HepG2 (cell line): ENCODE data around the gene LDLRAD2. TPM values are rescaled to one million over a fixed set of nuclear protein-coding genes. Genes with fewer than 3 reads are reported as not detected.

Source experiments
- ATAC-seq: fragments of 200-7000 bp; cut with Tn5 transposase; 3 replicates; pipeline ENCODE4 v1.9.1; 2020; ENCODE audit warnings: mild to moderate bottlenecking, moderate library complexity
- BruUV-seq: library from RNA; stranded (reverse); fragments of 400-500 nt; replicated peaks from 2 replicates; lab custom pipeline; 2021; lab: Mats Ljungman, UMichigan
- CTCF ChIA-PET: fragments of 300-600 bp; formaldehyde crosslinking; extraction: SDS; loops from one replicate; lab custom pipeline; 2021; ENCODE audit warnings: low total read pairs, inconsistent platforms, low intra/inter-chr PET ratio; lab: Yijun Ruan, JAX
- POLR2A ChIA-PET: fragments of 350-600 bp; sonication (Branson Sonifier 250); formaldehyde crosslinking; loops from one replicate; lab custom pipeline; 2020; ENCODE audit warnings: antibody characterized with exemption, inconsistent platforms; lab: Yijun Ruan, JAX
- DNase-seq: peaks from one replicate; pipeline ENCODE4 v3.0.0-alpha.2; 2015; ENCODE audit warnings: low spot score
- FAIRE-seq: peaks from 3 replicates; lab custom pipeline; 2011; peaks lifted over from hg19 to GRCh38; lab: Jason Lieb, UNC
- H2AFZ ChIP-seq: one replicate; pipeline ENCODE4 v1.6.1; 2011; ENCODE audit warnings: low read length, inconsistent platforms
- H3K27ac ChIP-seq: fragments of 300-600 bp; 3 replicates; pipeline ENCODE4 v1.8.0; 2011; ENCODE audit warnings: mixed run types, mild to moderate bottlenecking, mixed read lengths, low read length, inconsistent platforms; ENCODE audit not compliant: insufficient read depth; ENCODE audit errors: extremely low read length
- H3K27me3 ChIP-seq, 2 experiments: fragments of 200-600 bp in 1 of 2; 2 replicates in 1 of 2; 3 replicates in 1 of 2; pipeline versions ENCODE4 v1.6.0 to v1.8.0; 2011; ENCODE audit warnings: low read length in 2 of 2, mild to moderate bottlenecking in 2 of 2, moderate library complexity in 2 of 2, inconsistent platforms in 1 of 2; ENCODE audit not compliant: insufficient read depth in 2 of 2, control insufficient read depth in 1 of 2
- H3K36me3 ChIP-seq, 2 experiments: fragments of 200-600 bp in 1 of 2; replicated peaks in 1 of 2; 2 replicates in 1 of 2; 3 replicates in 1 of 2; pipeline versions ENCODE4 v1.5.1 to v1.8.0; 2011; ENCODE audit warnings: low read length in 2 of 2, inconsistent platforms in 1 of 2; ENCODE audit not compliant: insufficient read depth in 2 of 2, control insufficient read depth in 1 of 2
- H3K4me1 ChIP-seq: 2 replicates; pipeline ENCODE4 v1.5.1; 2012; ENCODE audit warnings: low read length, inconsistent platforms; ENCODE audit not compliant: insufficient read depth
- H3K4me2 ChIP-seq: 2 replicates; pipeline ENCODE4 v1.6.0; 2011; ENCODE audit warnings: low read depth, low read length, inconsistent platforms
- H3K4me3 ChIP-seq, 3 experiments: fragments of 200-600 bp in 1 of 3; sonication (generic), shearing (Covaris generic) in 1 of 3; replicated peaks in 1 of 3; 2 replicates each; pipeline ENCODE4 v1.5.1; 2011 to 2016; ENCODE audit warnings: low read length in 3 of 3, inconsistent platforms in 2 of 3, low read depth in 2 of 3, mild to moderate bottlenecking in 2 of 3, control low read depth in 1 of 3, mixed read lengths in 1 of 3; ENCODE audit not compliant: insufficient read depth in 1 of 3
- H3K79me2 ChIP-seq: one replicate; pipeline ENCODE4 v1.6.1; 2011; ENCODE audit warnings: low read length, inconsistent platforms; ENCODE audit not compliant: insufficient read depth
- H3K9ac ChIP-seq: 2 replicates; pipeline ENCODE4 v1.6.0; 2011; ENCODE audit warnings: mild to moderate bottlenecking, low read depth, low read length, inconsistent platforms; ENCODE audit not compliant: insufficient read depth
- H3K9me3 ChIP-seq: 2 replicates; pipeline ENCODE4 v1.5.1; 2012; ENCODE audit warnings: mild to moderate bottlenecking, low read length
- H4K20me1 ChIP-seq: 2 replicates; pipeline ENCODE4 v1.6.0; 2011; ENCODE audit warnings: inconsistent platforms, mild to moderate bottlenecking, low read length, moderate library complexity; ENCODE audit not compliant: insufficient read depth
- CBX2 ChIP-seq, 2 experiments: fragments of 200-600 bp in 1 of 2; sonication (generic); formaldehyde crosslinking in 1 of 2; IDR thresholded peaks; 2 replicates each; pipeline versions ENCODE4 v1.7.0 to v1.8.1; 2018 to 2022; ENCODE audit warnings: low read depth in 2 of 2, low read length in 1 of 2, mild to moderate bottlenecking in 1 of 2, missing genetic modification reagents in 1 of 2
- FOSL2 ChIP-seq: sonication (generic); formaldehyde crosslinking; IDR thresholded peaks from 2 replicates; pipeline ENCODE4 v1.4.0; 2020; ENCODE audit warnings: missing genetic modification reagents
- FOXK1 ChIP-seq: sonication (generic); formaldehyde crosslinking; IDR thresholded peaks from 2 replicates; pipeline ENCODE4 v1.4.0; 2020; ENCODE audit warnings: low read depth, missing genetic modification reagents, borderline replicate concordance
- TP53 ChIP-seq: sonication (generic); formaldehyde crosslinking; conservative IDR thresholded peaks from 2 replicates; pipeline ENCODE4 v1.4.0; 2020; ENCODE audit warnings: missing genetic modification reagents
- ZBTB1 ChIP-seq: sonication (generic); formaldehyde crosslinking; IDR thresholded peaks from 2 replicates; pipeline ENCODE4 v1.4.0; 2020; ENCODE audit warnings: missing genetic modification reagents, borderline replicate concordance
- ZBTB38 ChIP-seq: sonication (generic); formaldehyde crosslinking; IDR thresholded peaks from 2 replicates; pipeline ENCODE4 v1.5.1; 2020; ENCODE audit warnings: mild to moderate bottlenecking, missing genetic modification reagents
- ZNF224 ChIP-seq: sonication (generic); formaldehyde crosslinking; IDR thresholded peaks from 2 replicates; pipeline ENCODE4 v1.5.0; 2020; ENCODE audit warnings: mild to moderate bottlenecking, missing genetic modification reagents
- ZNF709 ChIP-seq: sonication (generic); formaldehyde crosslinking; IDR thresholded peaks from 2 replicates; pipeline ENCODE4 v1.5.0; 2020; ENCODE audit warnings: mild to moderate bottlenecking, missing genetic modification reagents
- ZSCAN12 ChIP-seq: sonication (generic); formaldehyde crosslinking; IDR thresholded peaks from 2 replicates; pipeline ENCODE4 v1.9.0; 2021; ENCODE audit warnings: mild to moderate bottlenecking, missing genetic modification reagents
- WGBS: methylation state at CpG from one replicate; pipeline ENCODE4 v1.1.6; 2017; ENCODE audit warnings: low lambda C conversion rate; 5-methylcytosine and 5-hydroxymethylcytosine counted together
- in situ Hi-C: cut with HindIII; loops from 2 replicates; pipeline ENCODE4 v1.10.0; 2017; ENCODE audit warnings: low pct_unique_long_range_greater_than_20kb; ENCODE audit not compliant: extremely low pct_ligation_motif_present
- intact Hi-C: fragments of 100-400 bp; cut with micrococcal nuclease; formaldehyde crosslinking; loops from one replicate; pipeline ENCODE4 v1.10.0; 2022; ENCODE audit not compliant: unreplicated experiment
- polyA plus RNA-seq, 8 experiments: library from polyadenylated mRNA; depleted of rRNA in 3 of 8; stranded (reverse) in 7 of 8; unstranded in 1 of 8; fragments of >200 nt; fragmentation: Illumina TruSeq in 4 of 8; extraction: Trizol in 4 of 8; gene quantifications; 2 replicates each; pipeline versions ENCODE4 v1.2.1 to v1.2.3, GENCODE V29; 2011 to 2016; ENCODE audit warnings: low read depth in 4 of 8, missing spikeins in 1 of 8, mixed read lengths in 1 of 8; ENCODE audit not compliant: insufficient read depth in 1 of 8
- total RNA-seq, 5 experiments: library from RNA; depleted of rRNA; stranded (reverse); fragments of >200 nt; fragmentation: Illumina TruSeq; extraction: Trizol; gene quantifications; 2 replicates each; pipeline ENCODE4 v1.2.3, GENCODE V29; 2016; ENCODE audit warnings: low read depth in 1 of 5
- TF ChIP-seq, protein P1 (sequence below): sonication (generic); formaldehyde crosslinking; IDR thresholded peaks from 2 replicates; pipeline ENCODE4 v1.4.0; 2020; ENCODE audit warnings: mild to moderate bottlenecking, missing genetic modification reagents
- TF ChIP-seq, protein P2 (sequence below): sonication (generic); formaldehyde crosslinking; IDR thresholded peaks from 2 replicates; pipeline ENCODE4 v1.5.1; 2020; ENCODE audit warnings: mild to moderate bottlenecking, moderate library complexity, missing genetic modification reagents
- TF ChIP-seq, protein P3 (sequence below): sonication (generic); formaldehyde crosslinking; IDR thresholded peaks from 2 replicates; pipeline ENCODE4 v1.4.0; 2020; ENCODE audit warnings: missing genetic modification reagents, borderline replicate concordance
- TF ChIP-seq, protein P4 (sequence below): IDR thresholded peaks from 2 replicates; pipeline ENCODE4 v1.6.1; 2012; ENCODE audit warnings: low read depth, low read length, improper control_type of control experiment
- TF ChIP-seq, protein P5 (sequence below): sonication (generic); formaldehyde crosslinking; IDR thresholded peaks from 2 replicates; pipeline ENCODE4 v1.8.0; 2022; ENCODE audit warnings: missing genetic modification reagents, low read depth, mild to moderate bottlenecking, borderline replicate concordance

LDLRAD2 gene
- total and polyA plus RNA-seq, 2 of the 13 experiments (the other 11 are each of a cell fraction or from before 2014, with no cell fraction given) = not detected

DNA sequence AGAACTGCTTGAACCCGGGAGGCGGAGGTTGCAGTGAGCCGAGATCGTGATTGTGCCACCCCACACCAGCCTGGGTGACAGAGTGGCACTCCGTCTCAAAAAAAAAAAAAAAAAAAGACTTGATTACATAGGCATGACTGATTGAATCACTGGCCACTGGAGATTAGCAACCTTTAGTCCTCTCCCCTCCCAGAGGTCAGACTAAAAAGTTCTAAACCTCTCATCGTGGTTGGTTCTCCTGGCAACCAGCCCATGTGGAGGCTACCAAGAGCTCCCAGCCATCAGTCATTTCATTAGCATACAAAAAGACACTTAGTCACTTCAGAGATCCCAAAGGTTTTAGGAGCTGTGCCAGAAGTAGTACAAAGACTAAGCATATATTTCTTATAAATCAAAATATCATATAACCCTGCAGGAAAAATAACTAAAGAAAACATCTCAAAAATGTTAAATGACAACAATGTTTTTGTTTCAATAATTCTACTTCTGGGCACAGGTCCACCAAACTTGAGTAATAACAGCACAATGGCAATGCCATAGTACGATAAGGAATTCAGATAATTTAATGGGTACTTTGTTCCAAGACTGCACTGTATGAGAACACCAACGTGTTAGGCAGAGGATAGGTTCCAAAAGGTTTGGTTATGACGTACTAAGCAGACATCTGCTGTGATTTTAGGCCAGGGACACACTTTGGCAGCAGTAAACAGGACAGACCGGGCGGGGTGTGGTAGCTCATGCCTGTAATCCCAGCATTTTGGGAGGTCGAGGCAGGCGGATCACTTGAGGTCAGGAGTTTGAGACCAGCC is 47.2 kb upstream of the LDLRAD2 start (continued):
- TF ChIP-seq, protein P1, sequence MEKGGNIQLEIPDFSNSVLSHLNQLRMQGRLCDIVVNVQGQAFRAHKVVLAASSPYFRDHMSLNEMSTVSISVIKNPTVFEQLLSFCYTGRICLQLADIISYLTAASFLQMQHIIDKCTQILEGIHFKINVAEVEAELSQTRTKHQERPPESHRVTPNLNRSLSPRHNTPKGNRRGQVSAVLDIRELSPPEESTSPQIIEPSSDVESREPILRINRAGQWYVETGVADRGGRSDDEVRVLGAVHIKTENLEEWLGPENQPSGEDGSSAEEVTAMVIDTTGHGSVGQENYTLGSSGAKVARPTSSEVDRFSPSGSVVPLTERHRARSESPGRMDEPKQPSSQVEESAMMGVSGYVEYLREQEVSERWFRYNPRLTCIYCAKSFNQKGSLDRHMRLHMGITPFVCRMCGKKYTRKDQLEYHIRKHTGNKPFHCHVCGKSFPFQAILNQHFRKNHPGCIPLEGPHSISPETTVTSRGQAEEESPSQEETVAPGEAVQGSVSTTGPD = no peak
- TF ChIP-seq, protein P2, sequence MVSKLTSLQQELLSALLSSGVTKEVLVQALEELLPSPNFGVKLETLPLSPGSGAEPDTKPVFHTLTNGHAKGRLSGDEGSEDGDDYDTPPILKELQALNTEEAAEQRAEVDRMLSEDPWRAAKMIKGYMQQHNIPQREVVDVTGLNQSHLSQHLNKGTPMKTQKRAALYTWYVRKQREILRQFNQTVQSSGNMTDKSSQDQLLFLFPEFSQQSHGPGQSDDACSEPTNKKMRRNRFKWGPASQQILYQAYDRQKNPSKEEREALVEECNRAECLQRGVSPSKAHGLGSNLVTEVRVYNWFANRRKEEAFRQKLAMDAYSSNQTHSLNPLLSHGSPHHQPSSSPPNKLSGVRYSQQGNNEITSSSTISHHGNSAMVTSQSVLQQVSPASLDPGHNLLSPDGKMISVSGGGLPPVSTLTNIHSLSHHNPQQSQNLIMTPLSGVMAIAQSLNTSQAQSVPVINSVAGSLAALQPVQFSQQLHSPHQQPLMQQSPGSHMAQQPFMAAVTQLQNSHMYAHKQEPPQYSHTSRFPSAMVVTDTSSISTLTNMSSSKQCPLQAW (CRISPR knock-in tag) = no peak

DNA sequence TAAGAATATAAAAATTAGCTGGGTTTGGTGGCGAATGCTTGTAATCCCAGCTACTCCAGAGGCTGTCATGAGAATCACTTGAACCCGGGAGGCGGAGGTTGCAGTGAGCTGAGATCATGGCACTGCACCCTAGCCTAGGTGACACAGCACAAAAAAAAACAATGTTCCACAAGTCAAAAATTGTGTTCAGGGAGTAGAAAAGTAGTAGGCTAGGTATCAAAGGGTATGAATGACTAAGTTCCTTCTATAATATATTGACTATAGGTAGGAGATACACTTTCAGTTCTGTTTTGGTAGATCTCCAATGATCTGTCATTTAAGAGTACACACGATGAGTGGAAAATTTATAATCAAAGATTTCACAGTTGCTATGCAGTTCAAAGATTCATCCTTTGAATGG is 45.9 kb upstream of the LDLRAD2 start:
- H3K79me2 ChIP-seq = peaks cover 67% of the 10 kb centered on the region
- H4K20me1 ChIP-seq = peaks cover 22% of the 10 kb centered on the region
- no peaks in the 10 kb centered on the region for H3K27me3 ChIP-seq
- ChIA-PET CTCF (no interaction called here), POLR2A (no interaction called here)
- no peak for DNase-seq
- H3K27ac ChIP-seq = no peak overlapping the region
- intact Hi-C loops = no loop called here
- no peak overlapping the region for H2AFZ ChIP-seq
- in situ Hi-C loops = no loop called here
- TF ChIP-seq, protein P3, sequence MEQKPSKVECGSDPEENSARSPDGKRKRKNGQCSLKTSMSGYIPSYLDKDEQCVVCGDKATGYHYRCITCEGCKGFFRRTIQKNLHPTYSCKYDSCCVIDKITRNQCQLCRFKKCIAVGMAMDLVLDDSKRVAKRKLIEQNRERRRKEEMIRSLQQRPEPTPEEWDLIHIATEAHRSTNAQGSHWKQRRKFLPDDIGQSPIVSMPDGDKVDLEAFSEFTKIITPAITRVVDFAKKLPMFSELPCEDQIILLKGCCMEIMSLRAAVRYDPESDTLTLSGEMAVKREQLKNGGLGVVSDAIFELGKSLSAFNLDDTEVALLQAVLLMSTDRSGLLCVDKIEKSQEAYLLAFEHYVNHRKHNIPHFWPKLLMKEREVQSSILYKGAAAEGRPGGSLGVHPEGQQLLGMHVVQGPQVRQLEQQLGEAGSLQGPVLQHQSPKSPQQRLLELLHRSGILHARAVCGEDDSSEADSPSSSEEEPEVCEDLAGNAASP (CRISPR knock-in tag) = no peak
- TF ChIP-seq TP53 (CRISPR knock-in tag) = no peak
- TF ChIP-seq ZBTB1 = no peak
- TF ChIP-seq ZNF224 = no peak
- TF ChIP-seq CBX2 (IDR thresholded peaks at IDR 0.05; ENCODE audit: low read depth, low read length) = no peak
- TF ChIP-seq CBX2 (CRISPR knock-in tag; IDR thresholded peaks at IDR 0.05; ENCODE audit: low read depth) = no peak
- TF ChIP-seq FOSL2 = no peak
- no peak for TF ChIP-seq ZSCAN12 (CRISPR knock-in tag)
- no peak for TF ChIP-seq ZBTB38 (CRISPR knock-in tag)
- TF ChIP-seq, protein P4, sequence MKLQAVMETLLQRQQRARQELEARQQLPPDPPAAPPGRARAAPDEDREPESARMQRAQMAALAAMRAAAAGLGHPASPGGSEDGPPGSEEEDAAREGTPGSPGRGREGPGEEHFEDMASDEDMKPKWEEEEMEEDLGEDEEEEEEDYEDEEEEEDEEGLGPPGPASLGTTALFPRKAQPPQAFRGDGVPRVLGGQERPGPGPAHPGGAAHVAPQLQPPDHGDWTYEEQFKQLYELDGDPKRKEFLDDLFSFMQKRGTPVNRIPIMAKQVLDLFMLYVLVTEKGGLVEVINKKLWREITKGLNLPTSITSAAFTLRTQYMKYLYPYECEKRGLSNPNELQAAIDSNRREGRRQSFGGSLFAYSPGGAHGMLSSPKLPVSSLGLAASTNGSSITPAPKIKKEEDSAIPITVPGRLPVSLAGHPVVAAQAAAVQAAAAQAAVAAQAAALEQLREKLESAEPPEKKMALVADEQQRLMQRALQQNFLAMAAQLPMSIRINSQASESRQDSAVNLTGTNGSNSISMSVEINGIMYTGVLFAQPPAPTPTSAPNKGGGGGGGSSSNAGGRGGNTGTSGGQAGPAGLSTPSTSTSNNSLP = no peak
- TF ChIP-seq, protein P5, sequence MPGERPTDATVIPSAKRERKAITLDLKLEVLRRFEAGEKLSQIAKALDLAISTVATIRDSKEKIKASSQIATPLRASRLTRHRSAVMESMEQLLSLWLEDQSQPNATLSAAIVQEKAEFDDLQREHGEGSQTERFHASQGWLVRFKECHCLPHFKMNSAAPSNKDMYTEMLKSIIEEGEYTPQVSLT (CRISPR knock-in tag) = no peak
- no peak for TF ChIP-seq FOXK1 (CRISPR knock-in tag)
- TF ChIP-seq ZNF709 (CRISPR knock-in tag) = no peak
- no peak overlapping the region for H3K4me3 ChIP-seq
- no peak overlapping the region for H3K4me2 ChIP-seq
- H3K9me3 ChIP-seq = no peaks in the 10 kb centered on the region
- 96% methylated on average over 4 of the region's 4 CpGs for WGBS
- H3K36me3 ChIP-seq = no peaks in the 10 kb centered on the region
- no TSS peak for BruUV-seq
- FAIRE-seq = no peak
- peaks cover 14% of the 10 kb centered on the region; the same call in 1 of the 2 replicates for H3K4me1 ChIP-seq
- no peak for ATAC-seq
- no peak overlapping the region for H3K9ac ChIP-seq
